Upper lobe of left lung (tissue), 4 donors: ENCODE measurements around the gene SLC7A14.

Experiments used
- CTCF ChIP-seq, 6 experiments: fragments of 450-650 bp in 4 of 6; fragments of 200-600 bp in 2 of 6; sonication (generic) in 2 of 6; IDR thresholded peaks; one replicate each; pipeline ENCODE4 v1.5.1; 2016 to 2019; ENCODE audit warnings: antibody characterized with exemption in 6 of 6
- POLR2A ChIP-seq, 4 donors: fragments of 450-650 bp; IDR thresholded peaks; one replicate each; pipeline ENCODE4 v1.5.1; 2016 to 2017; ENCODE audit warnings: antibody characterized with exemption in 4 of 4, mild to moderate bottlenecking in 2 of 4
- POLR2AphosphoS5 ChIP-seq, 2 donors: sonication (generic); formaldehyde crosslinking; IDR thresholded peaks; one replicate each; pipeline ENCODE4 v1.5.1; 2017; ENCODE audit warnings: antibody characterized with exemption in 2 of 2

GRCh38 chr3:170426240-170426797, 159.6 kb downstream of the SLC7A14 start:
- no peak for TF ChIP-seq CTCF (IDR thresholded peaks at IDR 0.05)
- TF ChIP-seq POLR2A (IDR thresholded peaks at IDR 0.05) = no peak
- no peak for TF ChIP-seq POLR2AphosphoS5 (IDR thresholded peaks at IDR 0.05)
